HEK293T (cell line): ENCODE measurements around the gene CERCAM.

Source experiments
- BHLHE40 ChIP-seq: fragments of 450-650 bp; IDR thresholded peaks from 2 replicates; pipeline ENCODE4 v1.6.1; 2016; ENCODE audit warnings: mild to moderate bottlenecking, moderate library complexity, borderline replicate concordance
- FOXK2 ChIP-seq: fragments of 450-650 bp; IDR thresholded peaks from 2 replicates; pipeline ENCODE4 v1.6.1; 2016; ENCODE audit warnings: mild to moderate bottlenecking
- L3MBTL2 ChIP-seq: fragments of 450-650 bp; conservative IDR thresholded peaks from 2 replicates; pipeline ENCODE4 v1.6.1; 2016; ENCODE audit warnings: mild to moderate bottlenecking
- NFRKB ChIP-seq: fragments of 450-650 bp; IDR thresholded peaks from 2 replicates; pipeline ENCODE4 v1.6.1; 2016; ENCODE audit warnings: mild to moderate bottlenecking, moderate library complexity

GRCh38 chr9:128375865-128376264, 44.8 kb upstream of the CERCAM start:
- TF ChIP-seq BHLHE40 (no peak), L3MBTL2 (no peak), NFRKB (no peak), FOXK2 (no peak)
